Measurements from ENCODE around the gene PACSIN3.
"Not testable (repeated sequence)": the region's sequence is repeated elsewhere in the genome, so short reads cannot be mapped to it uniquely, and the experiment has no call there.

- TF ChIP-seq TAF1 (IDR thresholded peaks at IDR 0.05; ENCODE audit: low read depth); CTCF (IDR thresholded peaks at IDR 0.05; ENCODE audit: poor library complexity, severe bottlenecking); EZH2 (IDR thresholded peaks at IDR 0.05; ENCODE audit: borderline replicate concordance, insufficient read depth, low read length, poor library complexity, severe bottlenecking); POLR2AphosphoS5 (IDR thresholded peaks at IDR 0.05); RAD21 (conservative IDR thresholded peaks at IDR 0.05): not testable (repeated sequence)
These were observed 21.8 kb upstream of the PACSIN3 start for GRCh38 chr11:47208008-47208552.
